Astrocyte of the spinal cord (primary cell): ENCODE results near the gene PPEF2.
"Not testable (repeated sequence)": the region's sequence is repeated elsewhere in the genome, so short reads cannot be mapped to it uniquely, and the experiment has no call there.

Experiments
- DNase-seq: peaks from one replicate; pipeline ENCODE4 v3.0.0; 2011; ENCODE audit warnings: low read depth, low spot score
- H3K4me3 ChIP-seq: 2 replicates; pipeline ENCODE4 v1.5.1; 2011; ENCODE audit warnings: low read depth, mild to moderate bottlenecking, low read length, moderate library complexity
- CTCF ChIP-seq: IDR thresholded peaks from 2 replicates; pipeline ENCODE4 v1.5.1; 2012; ENCODE audit warnings: low read depth, mild to moderate bottlenecking, low read length, inconsistent platforms
- in situ Hi-C: cut with HindIII; loops from 2 replicates; pipeline ENCODE4 v1.10.0; 2017; ENCODE audit warnings: low sequenced_read_pairs

The PPEF2 gene

GRCh38 chr4:75930152-75930551 is 27.9 kb upstream of the PPEF2 start:
- no peak for DNase-seq
- TF ChIP-seq CTCF = no peak
- in situ Hi-C loops = no loop called here
- H3K4me3 ChIP-seq = no peak overlapping the region

GRCh38 chr4:75924916-75925315 is 22.7 kb upstream of the PPEF2 start:
- H3K4me3 ChIP-seq, DNase-seq, in situ Hi-C loops: not testable (repeated sequence)

- no peak for TF ChIP-seq CTCF
- in situ Hi-C loops = no loop called here
Observed at GRCh38 chr4:75924309-75924827, 22.1 kb upstream of the PPEF2 start.

GRCh38 chr4:75922588-75922987 is 20.3 kb upstream of the PPEF2 start:
- in situ Hi-C loops = no loop called here
- TF ChIP-seq CTCF = no peak
- DNase-seq = no peak
- H3K4me3 ChIP-seq = no peak overlapping the region

More at GRCh38 chr4:75924309-75924827, 22.1 kb upstream of the PPEF2 start:
- no peak for DNase-seq
- no peak overlapping the region for H3K4me3 ChIP-seq

GRCh38 chr4:75921910-75922309 is 19.7 kb upstream of the PPEF2 start:
- no peak for DNase-seq
- no peak overlapping the region for H3K4me3 ChIP-seq
- in situ Hi-C loops = no loop called here
- TF ChIP-seq CTCF = no peak

- in situ Hi-C loops = no loop called here
Observed at GRCh38 chr4:75920327-75920726, 18.1 kb upstream of the PPEF2 start.

GRCh38 chr4:75919920-75920319 is 17.7 kb upstream of the PPEF2 start:
- H3K4me3 ChIP-seq = no peak overlapping the region
- peak; percentile 29 for DNase-seq
- TF ChIP-seq CTCF = no peak
- in situ Hi-C loops = no loop called here

More at GRCh38 chr4:75920327-75920726, 18.1 kb upstream of the PPEF2 start:
- no peak for DNase-seq
- TF ChIP-seq CTCF = no peak
- no peak overlapping the region for H3K4me3 ChIP-seq
